Body of pancreas (tissue), 4 donors: ENCODE results near the gene CEP44. TPM values are rescaled to one million over a fixed set of nuclear protein-coding genes. Genes with fewer than 3 reads are reported as not detected.

Experiments
- ATAC-seq: fragments of 150-250 bp; one replicate; pipeline ENCODE4 v1.9.1; 2016
- DNase-seq, 4 donors: peaks; one replicate each; pipeline ENCODE4 v3.0.0-alpha.2; 2019
- H3K27ac ChIP-seq, 4 donors: fragments of 200-600 bp; sonication (generic); 1 replicate in 3 of 4; 2 replicates in 1 of 4; pipeline versions ENCODE4 v1.5.1 to v1.6.1; 2016 to 2019; ENCODE audit warnings: mild to moderate bottlenecking in 1 of 4, mixed read lengths in 1 of 4, moderate library complexity in 1 of 4
- H3K27me3 ChIP-seq, 2 donors: fragments of 200-600 bp; sonication (generic); one replicate each; pipeline ENCODE4 v1.6.0; 2016; ENCODE audit warnings: mild to moderate bottlenecking in 1 of 2
- H3K36me3 ChIP-seq, 2 donors: fragments of 200-600 bp; sonication (generic); replicated peaks in 1 of 2; 2 replicates each; pipeline ENCODE4 v1.5.1; 2016; ENCODE audit warnings: low read depth in 2 of 2; ENCODE audit not compliant: insufficient read depth in 1 of 2
- H3K4me1 ChIP-seq: fragments of 200-600 bp; sonication (generic); one replicate; pipeline ENCODE4 v1.6.0; 2016
- H3K4me3 ChIP-seq, 2 donors: fragments of 200-600 bp; sonication (generic); 1 replicate in 1 of 2; 2 replicates in 1 of 2; pipeline ENCODE4 v1.5.1; 2016 to 2019
- H3K9me3 ChIP-seq, 3 donors: fragments of 200-600 bp; sonication (generic); 1 replicate in 2 of 3; 2 replicates in 1 of 3; pipeline ENCODE4 v1.5.1; 2016
- POLR2A ChIP-seq, 3 donors: fragments of 450-650 bp; IDR thresholded peaks; one replicate each; pipeline ENCODE4 v1.6.1; 2016; ENCODE audit warnings: antibody characterized with exemption in 3 of 3, mild to moderate bottlenecking in 2 of 3
- WGBS, 2 donors: methylation state at CpG; one replicate each; pipeline ENCODE4 v1.1.5; 2017; 5-methylcytosine and 5-hydroxymethylcytosine counted together
- intact Hi-C: fragments of 100-400 bp; cut with DNase I; formaldehyde crosslinking; loops from one replicate; pipeline ENCODE4 v1.15.1; 2023
- total RNA-seq, 2 donors: library from RNA; depleted of rRNA; stranded (reverse); fragments of >200 nt; gene quantifications; one replicate each; pipeline ENCODE4 v1.1.0, GENCODE V29; 2016
- TF ChIP-seq, protein P1 (sequence below), 7 experiments: fragments of 450-650 bp in 4 of 7; fragments of 200-600 bp in 3 of 7; sonication (generic) in 3 of 7; IDR thresholded peaks; one replicate each; pipeline ENCODE4 v1.5.1; 2016 to 2019; ENCODE audit warnings: antibody characterized with exemption in 7 of 7

The CEP44 gene
- total RNA-seq, 2 donors from 2014 or later: 13.2 to 27.5 TPM

DNA sequence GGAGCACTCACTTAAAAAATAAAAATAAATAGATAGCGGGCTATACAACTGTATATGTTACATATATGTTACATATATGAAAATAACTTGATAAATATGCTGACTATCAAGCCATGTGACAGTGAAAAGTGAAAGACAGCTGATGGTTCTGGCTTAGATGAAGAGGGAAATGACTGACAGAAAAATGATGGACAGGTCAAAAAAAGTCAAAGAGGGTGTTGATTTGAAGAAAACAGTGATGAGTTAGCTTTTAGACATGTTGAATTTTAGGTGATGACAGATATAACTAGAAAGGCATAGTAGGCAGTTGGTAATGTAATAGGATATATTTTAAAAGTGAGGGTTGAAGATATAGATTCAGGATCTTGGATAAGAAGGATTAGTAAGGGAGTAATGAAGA is 38.0 kb upstream of the CEP44 start:
- 100% methylated on average over 1 of the region's 1 CpG for WGBS, 2 donors
- no peak for TF ChIP-seq POLR2A (IDR thresholded peaks at IDR 0.05)
- TF ChIP-seq, protein P1, sequence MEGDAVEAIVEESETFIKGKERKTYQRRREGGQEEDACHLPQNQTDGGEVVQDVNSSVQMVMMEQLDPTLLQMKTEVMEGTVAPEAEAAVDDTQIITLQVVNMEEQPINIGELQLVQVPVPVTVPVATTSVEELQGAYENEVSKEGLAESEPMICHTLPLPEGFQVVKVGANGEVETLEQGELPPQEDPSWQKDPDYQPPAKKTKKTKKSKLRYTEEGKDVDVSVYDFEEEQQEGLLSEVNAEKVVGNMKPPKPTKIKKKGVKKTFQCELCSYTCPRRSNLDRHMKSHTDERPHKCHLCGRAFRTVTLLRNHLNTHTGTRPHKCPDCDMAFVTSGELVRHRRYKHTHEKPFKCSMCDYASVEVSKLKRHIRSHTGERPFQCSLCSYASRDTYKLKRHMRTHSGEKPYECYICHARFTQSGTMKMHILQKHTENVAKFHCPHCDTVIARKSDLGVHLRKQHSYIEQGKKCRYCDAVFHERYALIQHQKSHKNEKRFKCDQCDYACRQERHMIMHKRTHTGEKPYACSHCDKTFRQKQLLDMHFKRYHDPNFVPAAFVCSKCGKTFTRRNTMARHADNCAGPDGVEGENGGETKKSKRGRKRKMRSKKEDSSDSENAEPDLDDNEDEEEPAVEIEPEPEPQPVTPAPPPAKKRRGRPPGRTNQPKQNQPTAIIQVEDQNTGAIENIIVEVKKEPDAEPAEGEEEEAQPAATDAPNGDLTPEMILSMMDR (IDR thresholded peaks at IDR 0.05): no peak
- no peak overlapping the region for H3K27ac ChIP-seq
- no peaks in the 10 kb centered on the region for H3K9me3 ChIP-seq
- intact Hi-C loops: no loop called here
- no peaks in the 10 kb centered on the region for H3K27me3 ChIP-seq
- ATAC-seq: no peak
- no peaks in the 10 kb centered on the region for H3K36me3 ChIP-seq
- H3K4me3 ChIP-seq: no peak overlapping the region
- DNase-seq: no peak
- peaks cover 25% of the 10 kb centered on the region for H3K4me1 ChIP-seq

DNA sequence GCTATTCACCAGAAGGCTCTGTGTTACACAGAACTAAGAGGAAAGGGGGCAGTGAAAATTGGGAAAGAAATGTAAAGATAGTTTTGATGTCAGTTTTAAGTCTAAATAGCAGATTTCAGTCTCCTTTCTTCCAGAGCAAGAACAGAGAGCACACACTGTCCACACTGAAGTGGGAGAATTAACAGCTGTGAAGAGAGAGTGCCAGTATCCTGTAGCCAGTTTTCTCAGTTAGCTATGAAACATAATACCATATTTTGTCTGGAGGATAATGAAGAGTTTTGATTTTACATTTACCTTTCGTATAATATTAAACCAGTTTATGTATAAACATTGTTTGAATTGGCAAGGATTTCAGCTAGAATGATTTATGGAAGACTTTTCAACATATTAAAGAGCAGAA is 35.3 kb upstream of the CEP44 start:
- H3K4me1 ChIP-seq: peaks cover 25% of the 10 kb centered on the region
- DNase-seq (peak in 3 of 4 donors; percentile 32 to 47 (median 46)), ATAC-seq (peak; percentile 95)
- TF ChIP-seq, protein P1 (IDR thresholded peaks at IDR 0.05): no peak
- TF ChIP-seq POLR2A (IDR thresholded peaks at IDR 0.05): no peak
- H3K27ac ChIP-seq: peak overlapping the region in 3 of 4 donors; percentile 36 to 67 (median 39)
- intact Hi-C loops: no loop called here
- no peaks in the 10 kb centered on the region for H3K27me3 ChIP-seq
- no peaks in the 10 kb centered on the region for H3K9me3 ChIP-seq
- WGBS, 2 donors: 11 to 21% methylated on average over 1 of the region's 1 CpG
- no peak overlapping the region for H3K4me3 ChIP-seq
- H3K36me3 ChIP-seq: no peaks in the 10 kb centered on the region

DNA sequence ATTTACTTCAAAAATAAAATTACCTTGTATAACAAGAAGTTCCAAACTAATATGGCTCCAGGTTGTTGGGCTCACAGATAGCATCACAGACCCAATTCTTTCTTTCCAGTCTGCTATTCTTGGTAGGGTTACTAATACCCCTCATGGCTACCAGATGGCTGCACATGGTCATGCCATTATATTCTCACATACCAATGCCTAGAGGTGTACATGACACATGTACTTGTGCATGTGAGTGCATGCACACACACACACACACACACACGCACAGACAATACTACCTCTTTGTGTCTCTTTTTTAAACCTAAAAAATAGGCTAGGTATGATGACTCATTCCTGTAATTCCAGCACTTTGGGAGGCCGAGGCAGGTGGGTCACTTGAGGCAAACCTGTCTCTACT is 31.3 kb upstream of the CEP44 start:
- 57 to 60% methylated on average over 2 of the region's 2 CpGs for WGBS, 2 donors
- intact Hi-C loops: no loop called here
- no peak overlapping the region for H3K27ac ChIP-seq

DNA sequence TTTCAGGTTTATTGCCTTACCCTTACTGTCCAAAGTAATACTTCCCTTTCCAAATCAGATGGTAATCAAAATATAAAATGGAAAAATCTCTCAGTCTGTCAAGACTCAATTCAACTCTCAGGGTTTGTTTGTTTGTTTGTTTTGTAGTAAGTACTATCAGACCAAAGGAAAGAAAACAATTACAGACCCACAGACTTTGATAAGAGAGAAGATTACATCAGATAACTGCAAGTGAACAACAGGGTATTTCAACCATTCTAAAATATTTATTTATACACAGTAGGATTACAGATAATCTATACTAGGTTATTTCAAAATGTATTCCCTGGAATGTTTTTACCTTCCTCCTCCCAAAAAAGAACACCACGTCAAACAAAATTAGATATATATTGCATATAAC is 29.1 kb upstream of the CEP44 start:
- no peaks in the 10 kb centered on the region for H3K36me3 ChIP-seq
- intact Hi-C loops: no loop called here
- ATAC-seq: no peak
- H3K4me1 ChIP-seq: no peaks in the 10 kb centered on the region
- H3K27me3 ChIP-seq: no peaks in the 10 kb centered on the region
- no peak overlapping the region for H3K27ac ChIP-seq
- no peaks in the 10 kb centered on the region for H3K9me3 ChIP-seq
- WGBS, 2 donors: 78 to 95% methylated on average over 1 of the region's 1 CpG
- no peak for DNase-seq
- H3K4me3 ChIP-seq: no peak overlapping the region
- TF ChIP-seq, protein P1 (IDR thresholded peaks at IDR 0.05): no peak
- no peak for TF ChIP-seq POLR2A (IDR thresholded peaks at IDR 0.05)

More for the DNA sequence above, 31.3 kb upstream of the CEP44 start:
- no peak overlapping the region for H3K4me3 ChIP-seq
- H3K27me3 ChIP-seq: no peaks in the 10 kb centered on the region
- H3K4me1 ChIP-seq: peaks cover 15% of the 10 kb centered on the region
- no peak for ATAC-seq
- H3K9me3 ChIP-seq: no peaks in the 10 kb centered on the region
- no peaks in the 10 kb centered on the region for H3K36me3 ChIP-seq
- no peak for DNase-seq
- TF ChIP-seq, protein P1 (IDR thresholded peaks at IDR 0.05): no peak
- no peak for TF ChIP-seq POLR2A (IDR thresholded peaks at IDR 0.05)

DNA sequence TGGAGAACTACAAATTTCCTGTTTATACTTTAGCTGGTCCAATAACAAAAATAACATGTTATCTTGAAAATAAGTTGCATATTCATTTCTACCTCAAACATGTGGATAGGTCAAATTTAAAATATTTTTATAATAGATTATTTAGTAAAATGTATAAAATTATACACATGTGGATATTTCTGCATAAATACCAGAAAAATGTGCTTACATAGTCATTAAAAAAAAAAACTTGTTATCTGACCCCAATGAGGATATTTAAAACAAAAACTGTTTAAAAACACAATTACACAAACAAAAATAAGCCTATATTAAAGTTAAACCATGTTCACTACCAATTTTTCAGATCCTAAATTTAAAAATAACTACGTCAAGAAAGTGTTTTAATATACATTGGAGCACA is 28.3 kb upstream of the CEP44 start:
- intact Hi-C loops: no loop called here
- Histone ChIP-seq H3K27me3 (no peaks in the 10 kb centered on the region), H3K27ac (no peak overlapping the region), H3K9me3 (no peaks in the 10 kb centered on the region), H3K36me3 (no peaks in the 10 kb centered on the region), H3K4me3 (no peak overlapping the region), H3K4me1 (peaks cover 6% of the 10 kb centered on the region)
- ATAC-seq: no peak
- no peak for TF ChIP-seq POLR2A (IDR thresholded peaks at IDR 0.05)
- TF ChIP-seq, protein P1 (IDR thresholded peaks at IDR 0.05): no peak
- 91 to 95% methylated on average over 1 of the region's 1 CpG for whole genome bisulfite sequencing, 2 donors
- no peak for DNase-seq
